Esophagus muscularis mucosa (tissue), 3 donors: ENCODE measurements around the gene CYP19A1.

Source experiments
- POLR2A ChIP-seq: fragments of 450-650 bp; IDR thresholded peaks from one replicate; pipeline ENCODE4 v1.6.1; 2017; ENCODE audit warnings: antibody characterized with exemption, moderate library complexity, mild to moderate bottlenecking, low read depth
- TF ChIP-seq, protein P1 (sequence below), 3 experiments: fragments of 200-600 bp in 2 of 3; fragments of 450-650 bp in 1 of 3; sonication (generic) in 2 of 3; IDR thresholded peaks; one replicate each; pipeline ENCODE4 v1.5.1; 2017 to 2019; ENCODE audit warnings: antibody characterized with exemption in 3 of 3, mild to moderate bottlenecking in 2 of 3, moderate library complexity in 1 of 3

DNA sequence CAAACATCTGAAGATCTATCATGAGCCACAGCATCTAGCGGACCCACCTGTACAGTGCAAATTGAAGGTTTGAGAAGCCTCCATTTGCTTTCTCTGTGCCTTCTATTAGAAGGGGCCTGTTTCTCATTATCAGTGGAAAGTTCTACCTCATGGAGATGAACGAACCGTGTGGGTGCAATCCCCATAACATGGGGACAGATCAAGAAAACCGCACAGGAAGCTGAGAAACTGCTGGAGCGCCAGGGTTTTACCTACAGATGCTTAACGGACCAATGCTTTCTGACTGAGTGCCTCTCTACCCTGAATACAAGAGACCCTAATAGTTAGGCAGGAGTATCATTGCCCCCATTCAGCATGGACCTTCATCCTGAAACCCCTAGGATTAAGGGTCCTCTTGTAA lies 53.5 kb downstream of the CYP19A1 start:
- TF ChIP-seq, protein P1, sequence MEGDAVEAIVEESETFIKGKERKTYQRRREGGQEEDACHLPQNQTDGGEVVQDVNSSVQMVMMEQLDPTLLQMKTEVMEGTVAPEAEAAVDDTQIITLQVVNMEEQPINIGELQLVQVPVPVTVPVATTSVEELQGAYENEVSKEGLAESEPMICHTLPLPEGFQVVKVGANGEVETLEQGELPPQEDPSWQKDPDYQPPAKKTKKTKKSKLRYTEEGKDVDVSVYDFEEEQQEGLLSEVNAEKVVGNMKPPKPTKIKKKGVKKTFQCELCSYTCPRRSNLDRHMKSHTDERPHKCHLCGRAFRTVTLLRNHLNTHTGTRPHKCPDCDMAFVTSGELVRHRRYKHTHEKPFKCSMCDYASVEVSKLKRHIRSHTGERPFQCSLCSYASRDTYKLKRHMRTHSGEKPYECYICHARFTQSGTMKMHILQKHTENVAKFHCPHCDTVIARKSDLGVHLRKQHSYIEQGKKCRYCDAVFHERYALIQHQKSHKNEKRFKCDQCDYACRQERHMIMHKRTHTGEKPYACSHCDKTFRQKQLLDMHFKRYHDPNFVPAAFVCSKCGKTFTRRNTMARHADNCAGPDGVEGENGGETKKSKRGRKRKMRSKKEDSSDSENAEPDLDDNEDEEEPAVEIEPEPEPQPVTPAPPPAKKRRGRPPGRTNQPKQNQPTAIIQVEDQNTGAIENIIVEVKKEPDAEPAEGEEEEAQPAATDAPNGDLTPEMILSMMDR (IDR thresholded peaks at IDR 0.05): no peak
- no peak for TF ChIP-seq POLR2A
